NCI-H446 (cell line): ENCODE data around the gene ZNF607.
A peak's percentile ranks its signal among the peaks of the same experiment; 100 is the strongest.
"Not testable (repeated sequence)": the region's sequence is repeated elsewhere in the genome, so short reads cannot be mapped to it uniquely, and the experiment has no call there.

Source experiments
- DNase-seq, 2 experiments: peaks; one replicate each; lab custom pipeline; 2025; lab: John Stamatoyannopoulos, UW

ZNF607 gene

GRCh38 chr19:37719111-37719926 is at the start of gene ZNF607:
ZNF607 (minus strand) TSS chr19:37719761; CDS start chr19:37711618, 8,143 bp downstream.
- DNase-seq, result peak; percentile 27 to 81

- DNase-seq, result no peak
Observed at GRCh38 chr19:37763488-37763887, 43.9 kb upstream of the ZNF607 start.

DNA sequence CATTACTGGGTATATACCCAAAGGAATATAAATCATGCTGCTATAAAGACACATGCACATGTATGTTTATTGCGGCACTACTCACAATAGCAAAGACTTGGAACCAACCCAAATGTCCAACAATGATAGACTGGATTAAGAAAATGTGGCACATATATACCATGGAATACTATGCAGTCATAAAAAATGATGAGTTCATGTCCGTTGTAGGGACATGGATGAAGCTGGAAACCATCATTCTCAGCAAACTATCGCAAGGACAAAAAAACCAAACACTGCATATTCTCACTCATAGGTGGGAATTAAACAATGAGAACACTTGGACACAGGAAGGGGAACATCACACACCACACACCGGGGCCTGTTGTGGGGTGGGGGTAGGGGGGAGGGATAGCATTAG is 38.1 kb upstream of the ZNF607 start:
- not testable (repeated sequence) for DNase-seq

DNA sequence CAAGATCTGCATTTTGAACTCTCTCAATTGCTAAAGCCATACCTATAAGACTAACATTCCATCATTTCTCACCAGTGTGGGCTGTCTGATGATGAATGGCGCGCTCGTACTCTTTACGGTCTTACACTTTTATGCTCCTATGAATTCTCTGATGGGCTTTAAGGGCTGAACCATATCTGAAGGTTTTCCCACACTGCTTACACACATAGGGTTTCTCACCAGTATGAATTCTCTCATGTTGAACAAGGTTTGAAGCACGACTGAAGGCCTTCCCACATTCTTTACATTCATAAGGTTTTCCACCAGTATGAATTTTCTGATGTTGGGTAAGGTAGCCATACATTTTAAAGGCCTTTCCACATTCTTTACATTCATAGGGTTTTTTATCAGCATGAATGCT is 18.8 kb upstream of the ZNF607 start:
- DNase-seq, result no peak

GRCh38 chr19:37725181-37725580 is 5.6 kb upstream of the ZNF607 start:
- DNase-seq, result no peak

DNA sequence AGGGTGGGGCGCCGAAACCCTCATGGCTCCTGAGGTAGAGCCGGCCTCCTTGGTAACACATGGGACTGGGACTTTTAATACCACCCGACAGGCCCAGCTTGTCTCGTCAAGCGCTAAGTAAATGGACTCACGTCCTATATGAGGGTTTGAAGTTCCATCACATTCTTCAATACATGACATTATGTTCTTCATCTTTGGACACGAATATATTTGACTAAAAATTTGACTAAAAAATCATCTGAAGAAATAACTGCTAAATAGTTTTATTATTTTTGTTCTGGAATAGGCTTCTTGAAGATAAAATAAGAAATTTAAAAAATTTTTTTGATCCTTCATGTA is 335 bp upstream of the ZNF607 start:
- DNase-seq, result no peak

DNA sequence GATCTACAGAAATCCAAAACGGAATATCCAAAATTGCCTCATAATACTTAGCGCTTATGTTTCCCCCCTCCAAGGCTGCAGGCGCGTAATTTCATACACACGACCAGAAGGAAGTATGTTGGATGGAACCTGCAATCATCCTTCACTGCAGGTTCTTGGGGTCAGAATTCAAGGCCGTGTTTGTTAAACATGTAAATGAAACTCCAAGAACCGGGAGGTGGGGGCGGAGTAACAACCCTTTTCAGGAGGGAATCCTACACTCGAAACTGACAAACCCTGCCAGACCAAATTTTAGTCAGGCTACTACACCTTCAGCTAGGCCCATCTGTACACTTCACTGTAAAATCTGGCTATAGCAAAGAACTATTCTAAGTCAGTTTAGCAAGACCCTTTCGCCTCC is 1.3 kb downstream of the ZNF607 start:
- no peak for DNase-seq

- no peak for DNase-seq
Observed at GRCh38 chr19:37716140-37716539, 3.4 kb downstream of the ZNF607 start.

DNA sequence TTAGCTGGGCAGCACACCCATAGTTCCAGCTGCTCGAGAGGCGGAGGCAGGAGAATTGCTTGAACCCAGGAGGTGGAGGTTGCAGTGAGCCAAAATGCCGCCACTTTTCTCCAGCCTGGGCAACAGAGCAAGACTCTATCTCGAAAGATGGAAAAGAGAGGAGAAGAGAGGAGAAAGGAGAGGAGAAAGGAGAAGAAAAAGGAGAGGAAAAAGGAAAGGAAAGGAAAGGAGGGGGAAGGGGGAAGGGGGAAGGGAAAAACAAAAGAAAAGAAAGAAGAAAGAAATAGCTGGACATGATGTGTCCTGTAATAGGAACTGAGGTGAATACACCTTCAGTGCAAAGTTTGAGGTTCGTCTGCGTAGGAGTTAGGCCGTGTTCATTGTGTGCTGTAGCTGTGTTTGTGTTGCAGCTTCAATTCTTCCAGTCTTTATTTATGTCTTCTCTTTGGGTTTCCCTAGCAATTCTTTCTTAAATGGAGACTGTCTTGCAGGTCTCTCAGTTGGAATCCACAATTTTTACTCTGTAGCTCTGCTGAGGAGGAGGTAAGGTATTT is 13.4 kb downstream of the ZNF607 start:
- DNase-seq, result no peak

DNA sequence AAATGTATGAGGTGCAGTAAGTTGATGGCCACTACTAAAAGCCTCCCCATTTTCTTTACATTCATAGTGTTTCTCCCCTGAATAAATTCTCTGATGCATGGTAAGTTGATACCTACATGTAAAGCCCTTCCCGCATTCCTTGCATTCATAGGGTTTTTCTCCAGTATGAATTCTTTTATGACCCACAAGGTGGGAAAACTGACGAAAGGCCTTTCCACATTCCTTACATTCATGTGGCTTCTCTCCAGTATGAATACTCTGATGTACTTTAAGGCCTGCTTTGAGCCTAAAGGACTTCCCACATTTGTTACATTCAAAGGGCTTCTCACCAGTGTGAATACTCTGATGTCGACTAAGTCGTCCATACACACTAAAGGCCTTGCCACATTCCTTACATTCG is 20.5 kb downstream of the ZNF607 start:
- DNase-seq, result no peak

GRCh38 chr19:37698216-37698615 is 21.3 kb downstream of the ZNF607 start:
- DNase-seq, result no peak

GRCh38 chr19:37695144-37695899 is 24.2 kb downstream of the ZNF607 start:
- no peak for DNase-seq

DNA sequence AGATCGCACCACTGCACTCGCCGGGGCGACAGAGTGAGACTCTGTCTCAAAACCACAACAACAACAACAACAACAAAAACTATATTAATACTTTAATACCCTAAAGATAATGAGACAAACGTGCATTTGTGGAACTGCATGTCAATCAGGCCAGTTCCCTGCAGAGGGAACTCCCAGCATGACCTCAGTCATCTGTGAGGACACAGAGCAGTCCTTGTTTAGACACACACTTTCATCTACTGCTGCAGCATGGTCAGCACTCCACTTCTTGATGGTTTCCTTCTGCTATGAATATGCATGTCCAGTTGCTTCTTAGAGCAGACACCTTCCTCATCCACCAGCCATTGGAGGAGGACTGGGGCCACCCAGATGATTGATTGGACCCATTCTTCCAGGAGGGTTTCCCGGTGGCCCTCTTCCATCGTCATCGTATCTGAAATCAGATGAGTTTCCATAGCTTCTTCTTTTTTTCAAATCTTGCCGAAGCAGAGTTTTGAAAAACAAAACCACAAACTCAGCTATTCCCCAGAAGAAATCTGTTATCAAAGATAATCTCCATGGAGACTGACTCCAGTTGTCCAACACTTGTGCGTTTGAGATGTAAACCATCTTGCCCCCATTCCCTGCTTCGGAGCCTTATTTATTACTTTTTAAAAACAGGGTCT is 26.5 kb downstream of the ZNF607 start:
- no peak for DNase-seq

DNA sequence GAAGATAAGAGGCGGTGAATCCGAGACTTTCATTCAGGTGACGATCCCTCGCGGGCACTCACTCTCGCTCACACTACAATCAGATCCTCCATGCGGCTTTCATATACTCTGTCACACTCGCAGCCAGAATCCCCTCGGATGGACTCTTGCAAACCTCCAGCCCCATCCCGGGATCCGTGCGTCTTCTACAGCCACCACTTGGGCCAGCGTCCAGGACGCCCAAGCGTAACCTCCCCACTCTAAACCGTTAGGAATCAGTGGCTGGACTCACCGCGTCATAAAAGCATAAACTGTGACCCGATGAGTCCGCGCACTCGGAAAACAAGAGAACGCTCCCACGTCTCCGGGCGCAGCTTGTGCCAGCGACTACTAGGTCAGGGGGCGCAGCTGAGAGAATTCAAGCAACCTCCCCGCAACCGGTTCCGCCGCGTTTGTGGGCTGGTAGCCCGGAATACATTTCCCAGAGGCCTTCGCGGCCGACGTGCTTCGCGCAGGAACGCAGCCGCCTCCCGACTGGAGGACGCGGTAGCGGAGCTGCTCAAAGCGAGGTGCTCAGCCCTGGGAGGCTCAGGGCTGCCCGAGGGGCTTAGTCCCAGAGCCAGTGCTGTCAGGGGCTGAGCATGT is 27.6 kb downstream of the ZNF607 start:
- DNase-seq, result peak in 1 of 2 experiments; percentile 33

GRCh38 chr19:37683520-37683919 is 36.0 kb downstream of the ZNF607 start:
- no peak for DNase-seq

DNA sequence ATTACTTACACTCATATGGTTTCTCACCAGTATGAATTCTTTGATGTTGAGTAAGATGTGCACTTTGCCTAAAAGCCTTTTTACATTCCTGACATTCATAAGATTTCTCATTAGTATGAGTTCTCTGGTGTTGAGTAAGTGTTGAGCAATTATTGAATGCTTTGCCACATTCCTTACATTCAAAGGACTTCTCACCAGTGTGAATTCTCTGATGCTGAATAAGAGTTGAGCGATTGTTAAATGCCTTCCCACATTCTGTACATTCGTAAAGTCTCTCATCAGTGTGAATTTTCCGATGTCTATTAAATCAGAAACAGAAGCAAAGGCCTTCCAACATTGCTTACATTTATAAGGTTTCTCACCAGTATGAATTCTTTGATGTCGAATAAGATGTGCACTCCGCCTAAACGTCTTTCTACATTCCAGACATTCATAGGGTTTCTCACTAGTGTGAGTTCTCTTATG is 50.1 kb downstream of the ZNF607 start:
- no peak for DNase-seq

DNA sequence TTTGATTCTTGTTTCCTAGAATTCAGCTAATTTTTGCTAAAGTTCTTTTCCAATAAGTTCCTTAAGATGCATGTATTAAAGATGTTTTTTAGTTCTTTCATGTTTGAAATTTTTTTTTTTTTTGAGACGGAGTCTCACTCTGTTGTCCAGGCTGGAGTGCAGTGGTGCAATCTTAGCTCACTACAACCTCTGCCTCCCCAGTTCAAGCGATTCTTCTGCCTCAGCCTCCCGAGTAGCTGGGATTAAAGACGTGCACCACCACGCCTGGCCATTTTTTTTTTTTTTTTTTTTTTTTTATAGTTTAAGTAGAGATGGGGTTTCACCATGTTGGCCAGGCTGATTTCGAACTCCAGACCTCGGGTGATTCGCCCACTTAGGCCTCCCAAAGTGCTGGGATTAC is 62.4 kb downstream of the ZNF607 start:
- not testable (repeated sequence) for DNase-seq

DNA sequence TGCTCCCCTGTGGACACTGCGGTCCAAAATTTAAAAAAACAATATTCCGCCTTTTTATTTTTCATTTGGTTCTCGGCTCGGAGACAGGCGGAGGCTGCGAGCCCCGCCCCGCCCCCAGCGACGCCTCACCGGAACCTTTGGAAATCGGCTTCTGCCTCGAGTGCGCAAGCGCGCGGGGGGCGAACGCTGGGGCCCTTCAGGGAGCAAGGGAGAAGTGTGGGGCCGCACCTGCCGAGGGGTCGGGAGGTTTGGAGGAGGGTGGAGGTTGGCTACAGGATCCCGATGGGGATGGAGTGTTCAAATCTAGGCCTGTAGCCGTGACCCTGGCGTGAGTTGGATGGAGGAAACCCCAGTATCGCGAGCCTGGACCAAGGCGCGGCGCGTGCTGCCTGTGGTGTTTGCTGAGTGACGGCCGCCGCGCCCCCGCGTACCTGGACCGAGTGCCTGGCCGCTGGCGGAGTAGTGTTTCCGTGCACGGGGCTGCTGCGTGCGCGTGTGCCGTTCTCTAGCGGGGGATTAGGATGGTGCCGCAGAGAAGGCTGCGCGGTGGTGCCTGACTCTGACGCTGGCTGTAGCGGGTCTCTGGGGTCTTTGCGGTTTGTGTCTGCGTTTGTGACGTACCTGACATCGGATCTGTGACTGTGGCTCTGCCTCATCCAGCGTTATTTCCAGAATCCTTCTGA is 63.7 kb downstream of the ZNF607 start:
- DNase-seq, result peak; percentile 75 to 85

- DNase-seq, result peak; percentile 86 to 93
Observed at GRCh38 chr19:37655301-37655688, 64.3 kb downstream of the ZNF607 start, which contains the start of gene ZFP30. ZFP30 (minus strand) TSS chr19:37655465; CDS start chr19:37647822, 7,643 bp downstream.

GRCh38 chr19:37654629-37655300 is 64.8 kb downstream of the ZNF607 start:
- peak in 1 of 2 experiments; percentile 1 for DNase-seq

- no peak for DNase-seq
Observed at GRCh38 chr19:37654118-37654517, 65.4 kb downstream of the ZNF607 start.
